SU-DHL-6 (cell line): Measurements from ENCODE around the gene KCNIP4.

Source experiments
- CTCF ChIP-seq: fragments of 200-600 bp; sonication (generic); IDR thresholded peaks from one replicate; pipeline ENCODE4 v1.5.1; 2017; ENCODE audit warnings: antibody characterized with exemption, mild to moderate bottlenecking, low read length, moderate library complexity; ENCODE audit not compliant: insufficient read depth, poor library complexity, severe bottlenecking
- EZH2phosphoT487 ChIP-seq: fragments of 200-600 bp; sonication (generic), shearing (Covaris generic); conservative IDR thresholded peaks from 2 replicates; pipeline ENCODE4 v1.6.1; 2018; ENCODE audit warnings: mild to moderate bottlenecking, antibody characterized with exemption, low read length, moderate library complexity, mixed read lengths

GRCh38 chr4:21097865-21098264 lies 850.7 kb downstream of the KCNIP4 start:
- TF ChIP-seq CTCF = no peak
- TF ChIP-seq EZH2phosphoT487 = no peak
